LNCaP clone FGC (cell line): ENCODE results near the gene TMEM242.

ENCODE experiments used
- DNase-seq: peaks from one replicate; pipeline ENCODE4 v3.0.0-alpha.2; 2011; ENCODE audit warnings: low read depth
- H3K4me3 ChIP-seq: 2 replicates; pipeline ENCODE4 v1.5.1; 2011; ENCODE audit warnings: mild to moderate bottlenecking, low read depth, low read length, control low read depth
- CTCF ChIP-seq: IDR thresholded peaks from 2 replicates; pipeline ENCODE4 v1.5.1; 2012; ENCODE audit warnings: mild to moderate bottlenecking; ENCODE audit not compliant: control insufficient read depth, insufficient read depth; ENCODE audit errors: extremely low read depth

Gene TMEM242

GRCh38 chr6:157335829-157336228 is 12.5 kb upstream of the TMEM242 start:
- TF ChIP-seq CTCF: no peak
- H3K4me3 ChIP-seq: no peak overlapping the region
- DNase-seq: no peak

- DNase-seq: no peak
- no peak for TF ChIP-seq CTCF
- no peak overlapping the region for H3K4me3 ChIP-seq
Measured at GRCh38 chr6:157333956-157334355, 10.6 kb upstream of the TMEM242 start.

GRCh38 chr6:157333537-157333936 is 10.2 kb upstream of the TMEM242 start:
- H3K4me3 ChIP-seq: no peak overlapping the region
- DNase-seq: no peak
- TF ChIP-seq CTCF: no peak

GRCh38 chr6:157332813-157333212 is 9.5 kb upstream of the TMEM242 start:
- TF ChIP-seq CTCF: no peak
- DNase-seq: no peak
- no peak overlapping the region for H3K4me3 ChIP-seq

- H3K4me3 ChIP-seq: no peak overlapping the region
- no peak for TF ChIP-seq CTCF
- DNase-seq: no peak
Measured at GRCh38 chr6:157330831-157331230, 7.5 kb upstream of the TMEM242 start.

GRCh38 chr6:157329829-157330228 is 6.5 kb upstream of the TMEM242 start:
- no peak for TF ChIP-seq CTCF
- DNase-seq: no peak
- no peak overlapping the region for H3K4me3 ChIP-seq

- DNase-seq: no peak
- no peak for TF ChIP-seq CTCF
- H3K4me3 ChIP-seq: no peak overlapping the region
Measured at GRCh38 chr6:157328108-157328692, 4.9 kb upstream of the TMEM242 start.
